Activated CD8-positive, alpha-beta memory T cell treated with anti-CD3 and anti-CD28 coated beads, Interleukin-2, amount 10 ng/mL, durations not matched to agents 7 days and 5 days (primary cell): ENCODE data around the gene VIPR1. TPM values are rescaled to one million over a fixed set of nuclear protein-coding genes. Genes with fewer than 3 reads are reported as not detected.

Experiments used
- ATAC-seq: fragments of 150-1000 bp; cut with Tn5 transposase; one replicate; pipeline ENCODE4 v1.10.0; 2021; ENCODE audit warnings: moderate library complexity
- CTCF ChIA-PET: fragments of 350-600 bp; sonication (Branson Sonifier 250); formaldehyde crosslinking; loops from one replicate; lab custom pipeline; 2021; ENCODE audit warnings: antibody characterized with exemption; lab: Charles Lee
- DNase-seq: peaks from one replicate; pipeline ENCODE4 v3.0.0-alpha.2; 2020
- H3K27ac Mint-ChIP-seq: one replicate; pipeline ENCODE4 v1.8.0; 2021; ENCODE audit warnings: mild to moderate bottlenecking, mixed read lengths
- H3K27me3 Mint-ChIP-seq: one replicate; pipeline ENCODE4 v1.8.0; 2021; ENCODE audit warnings: mixed read lengths
- H3K36me3 Mint-ChIP-seq: one replicate; pipeline ENCODE4 v1.8.0; 2021; ENCODE audit warnings: mild to moderate bottlenecking, mixed read lengths
- H3K4me1 Mint-ChIP-seq: one replicate; pipeline ENCODE4 v1.8.0; 2021; ENCODE audit warnings: mixed read lengths
- H3K4me3 Mint-ChIP-seq: one replicate; pipeline ENCODE4 v1.8.0; 2021; ENCODE audit warnings: mild to moderate bottlenecking, moderate library complexity, mixed read lengths
- H3K9me3 Mint-ChIP-seq: one replicate; pipeline ENCODE4 v1.8.0; 2022; ENCODE audit warnings: low read depth, mixed read lengths
- total RNA-seq, 2 experiments: library from RNA; stranded (reverse); gene quantifications; one replicate each; pipeline ENCODE4 v1.2.3, GENCODE V29; 2021

Gene VIPR1
- total RNA-seq, 2 experiments from 2014 or later: 0.14 to 1.9 TPM

DNA sequence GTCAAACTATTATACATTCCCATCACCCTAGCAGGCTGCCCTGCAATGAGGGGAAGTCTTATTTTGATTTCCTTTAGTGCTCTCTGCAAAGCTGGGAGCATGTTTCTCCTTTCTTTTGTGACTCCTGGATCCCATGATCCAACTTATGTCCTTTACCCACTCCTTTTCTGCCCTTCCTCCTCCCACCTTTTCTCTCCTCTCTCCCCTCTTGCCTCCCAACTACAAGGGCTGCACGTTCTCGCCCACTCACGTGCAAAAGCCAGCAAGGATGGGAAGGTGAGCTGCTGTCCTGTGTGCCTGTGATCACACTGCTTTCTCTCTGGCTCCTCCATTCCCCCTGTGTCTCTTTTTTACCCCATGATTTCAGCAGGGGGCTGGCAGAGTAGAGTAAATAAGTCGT is 6.1 kb downstream of the VIPR1 start:
- CTCF ChIA-PET: interaction anchor here (0.7 to 1.6 kb wide), 4 partner anchors 11 to 51 kb away, joined by 3 to 4 read pairs (median 3); no protein-coding TSS in a partner anchor
- H3K4me3 Mint-ChIP-seq: no peak overlapping the region
- no peaks in the 10 kb centered on the region for H3K9me3 Mint-ChIP-seq
- no peaks in the 10 kb centered on the region for H3K36me3 Mint-ChIP-seq
- peaks cover 12% of the 10 kb centered on the region for H3K4me1 Mint-ChIP-seq
- ATAC-seq: no peak
- DNase-seq: no peak
- H3K27ac Mint-ChIP-seq: no peak overlapping the region
- peaks cover 9% of the 10 kb centered on the region for H3K27me3 Mint-ChIP-seq

DNA sequence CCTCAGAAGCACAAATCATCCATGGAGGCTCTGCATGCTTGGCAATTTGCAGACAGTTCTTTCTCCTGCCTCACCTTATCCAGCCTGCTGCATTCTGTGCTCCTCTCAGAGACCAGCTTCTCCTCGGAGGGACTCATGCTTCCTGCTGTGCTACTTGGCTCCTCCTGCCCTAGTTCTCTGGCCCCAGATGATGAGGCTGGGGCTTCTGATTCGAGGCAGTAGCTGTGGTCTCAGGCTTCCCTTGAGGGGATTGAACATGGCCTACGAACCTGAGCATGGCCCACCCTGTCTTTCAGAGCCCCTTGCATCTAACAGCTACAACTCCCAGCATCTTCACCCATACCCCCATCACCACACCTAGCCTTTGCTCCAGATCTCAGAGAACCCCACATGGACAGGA is 6.7 kb downstream of the VIPR1 start:
- CTCF ChIA-PET: interaction anchor here (0.8 to 1.6 kb wide), 3 partner anchors 11 to 50 kb away, joined by 3 to 4 read pairs (median 4); no protein-coding TSS in a partner anchor
- H3K27ac Mint-ChIP-seq: no peak overlapping the region
- no peak for DNase-seq

GRCh38 chr3:42510325-42510724 is 7.9 kb downstream of the VIPR1 start:
- CTCF ChIA-PET: interaction anchor here (1.0 to 2.1 kb wide), 5 partner anchors 9 to 37 kb away, joined by 3 to 11 read pairs (median 4); partner anchors contain the start of gene VIPR1
- DNase-seq (no peak), ATAC-seq (no peak)
- H3K27me3 Mint-ChIP-seq: peaks cover 9% of the 10 kb centered on the region
- no peak overlapping the region for H3K27ac Mint-ChIP-seq
- no peaks in the 10 kb centered on the region for H3K36me3 Mint-ChIP-seq
- peaks cover 12% of the 10 kb centered on the region for H3K4me1 Mint-ChIP-seq
- no peak overlapping the region for H3K4me3 Mint-ChIP-seq
- no peaks in the 10 kb centered on the region for H3K9me3 Mint-ChIP-seq

More for the DNA sequence above, 6.7 kb downstream of the VIPR1 start:
- no peak for ATAC-seq
- Mint-ChIP-seq H3K9me3 (no peaks in the 10 kb centered on the region), H3K4me3 (no peak overlapping the region), H3K27me3 (peaks cover 9% of the 10 kb centered on the region), H3K4me1 (peaks cover 12% of the 10 kb centered on the region), H3K36me3 (no peaks in the 10 kb centered on the region)

GRCh38 chr3:42511201-42511600 is 8.8 kb downstream of the VIPR1 start:
- no peaks in the 10 kb centered on the region for H3K9me3 Mint-ChIP-seq
- ATAC-seq: no peak
- no peak for DNase-seq
- H3K4me1 Mint-ChIP-seq: peaks cover 12% of the 10 kb centered on the region
- no peak overlapping the region for H3K4me3 Mint-ChIP-seq
- no peak overlapping the region for H3K27ac Mint-ChIP-seq
- CTCF ChIA-PET: interaction anchor here (1.2 to 2.1 kb wide), 3 partner anchors 10 to 15 kb away, joined by 3 to 11 read pairs (median 5); partner anchors contain the start of gene VIPR1
- H3K36me3 Mint-ChIP-seq: no peaks in the 10 kb centered on the region
- peaks cover 9% of the 10 kb centered on the region for H3K27me3 Mint-ChIP-seq

GRCh38 chr3:42511736-42512135 is 9.3 kb downstream of the VIPR1 start:
- CTCF ChIA-PET: interaction anchor here (2.1 kb wide), 1 partner anchor 10 kb away, joined by 11 read pairs; the partner anchor contains the start of gene VIPR1
- H3K27me3 Mint-ChIP-seq: peaks cover 9% of the 10 kb centered on the region
- H3K4me3 Mint-ChIP-seq: no peak overlapping the region
- no peak for ATAC-seq
- DNase-seq: no peak
- no peaks in the 10 kb centered on the region for H3K36me3 Mint-ChIP-seq
- no peak overlapping the region for H3K27ac Mint-ChIP-seq
- H3K4me1 Mint-ChIP-seq: peaks cover 12% of the 10 kb centered on the region
- H3K9me3 Mint-ChIP-seq: no peaks in the 10 kb centered on the region

- Mint-ChIP-seq H3K4me3 (no peak overlapping the region), H3K9me3 (no peaks in the 10 kb centered on the region), H3K36me3 (no peaks in the 10 kb centered on the region), H3K27me3 (peaks cover 9% of the 10 kb centered on the region), H3K27ac (no peak overlapping the region), H3K4me1 (peaks cover 2% of the 10 kb centered on the region)
- ATAC-seq (no peak), DNase-seq (no peak)
- CTCF ChIA-PET: interaction anchor here (2.0 kb wide), 1 partner anchor 11 kb away, joined by 9 read pairs; the partner anchor contains the start of gene VIPR1
Measured at GRCh38 chr3:42513121-42513520, 10.7 kb downstream of the VIPR1 start.

DNA sequence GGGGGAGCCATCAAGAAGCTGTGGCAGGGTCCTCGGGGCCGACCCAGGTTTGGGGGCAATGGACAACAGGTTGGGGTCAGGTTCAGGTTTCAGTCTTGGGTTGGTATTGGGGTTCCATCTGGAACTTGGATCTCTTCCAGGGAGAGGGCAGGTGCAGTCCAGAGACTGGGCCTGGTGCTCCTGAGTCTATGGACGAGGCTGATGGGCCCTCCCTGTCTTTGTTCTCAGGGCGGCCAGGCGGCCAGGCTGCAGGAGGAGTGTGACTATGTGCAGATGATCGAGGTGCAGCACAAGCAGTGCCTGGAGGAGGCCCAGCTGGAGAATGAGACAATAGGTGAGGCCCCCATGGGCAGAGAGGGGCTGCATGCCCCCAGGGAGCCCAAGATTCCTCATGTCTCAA is 11.1 kb downstream of the VIPR1 start:
- DNase-seq: no peak
- peaks cover 9% of the 10 kb centered on the region for H3K27me3 Mint-ChIP-seq
- no peaks in the 10 kb centered on the region for H3K9me3 Mint-ChIP-seq
- no peak overlapping the region for H3K27ac Mint-ChIP-seq
- H3K4me1 Mint-ChIP-seq: peaks cover 2% of the 10 kb centered on the region
- CTCF ChIA-PET: interaction anchor here (2.0 kb wide), 1 partner anchor 12 kb away, joined by 9 read pairs; the partner anchor contains the start of gene VIPR1
- H3K36me3 Mint-ChIP-seq: no peaks in the 10 kb centered on the region
- no peak overlapping the region for H3K4me3 Mint-ChIP-seq
- no peak for ATAC-seq

GRCh38 chr3:42514876-42515275 is 12.4 kb downstream of the VIPR1 start:
- Mint-ChIP-seq H3K27me3 (peaks cover 5% of the 10 kb centered on the region), H3K9me3 (no peaks in the 10 kb centered on the region), H3K4me1 (peaks cover 7% of the 10 kb centered on the region), H3K27ac (no peak overlapping the region), H3K4me3 (no peak overlapping the region), H3K36me3 (no peaks in the 10 kb centered on the region)
- no peak for DNase-seq
- ATAC-seq: no peak
- CTCF ChIA-PET: interaction anchor here (1.3 to 2.0 kb wide), 2 partner anchors 13 to 25 kb away, joined by 3 to 9 read pairs; partner anchors contain the start of gene VIPR1

DNA sequence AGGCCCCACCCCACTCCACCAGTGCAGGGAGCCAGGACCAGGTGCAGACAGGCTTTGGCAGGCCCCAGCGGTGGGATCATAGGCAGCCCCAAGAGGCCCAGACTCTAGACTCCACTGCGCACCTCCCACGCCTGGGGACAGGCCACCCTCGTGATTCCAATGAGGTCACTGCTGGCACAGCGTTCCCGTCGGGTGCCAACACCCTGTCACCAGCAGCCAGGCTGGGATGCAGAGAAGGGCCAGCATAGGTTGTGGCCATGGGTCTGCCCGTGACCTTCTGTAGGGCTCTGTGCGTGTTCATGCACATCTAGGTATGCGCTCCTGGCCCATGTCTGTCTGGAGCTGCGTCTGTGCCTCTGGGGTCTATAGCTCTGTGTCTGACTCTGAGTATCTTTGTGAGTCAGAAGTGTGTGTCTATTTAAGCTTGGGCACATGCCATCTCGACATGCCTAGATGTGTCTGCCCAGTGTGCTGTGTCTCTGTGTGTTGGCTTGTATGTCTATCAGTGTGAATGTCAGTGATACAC is 13.0 kb downstream of the VIPR1 start:
- Mint-ChIP-seq H3K27me3 (no peaks in the 10 kb centered on the region), H3K4me3 (no peak overlapping the region), H3K9me3 (no peaks in the 10 kb centered on the region), H3K36me3 (no peaks in the 10 kb centered on the region), H3K27ac (no peak overlapping the region), H3K4me1 (peaks cover 12% of the 10 kb centered on the region)
- CTCF ChIA-PET: interaction anchor here (1.3 kb wide), 1 partner anchor 24 kb away, joined by 3 read pairs; no protein-coding TSS in a partner anchor
- no peak for ATAC-seq
- DNase-seq: no peak

GRCh38 chr3:42515976-42516375 is 13.5 kb downstream of the VIPR1 start:
- Mint-ChIP-seq H3K9me3 (no peaks in the 10 kb centered on the region), H3K27ac (no peak overlapping the region), H3K4me1 (peaks cover 12% of the 10 kb centered on the region), H3K27me3 (no peaks in the 10 kb centered on the region), H3K4me3 (no peak overlapping the region), H3K36me3 (no peaks in the 10 kb centered on the region)
- DNase-seq (no peak), ATAC-seq (no peak)
- CTCF ChIA-PET: interaction anchor here (1.3 to 3.8 kb wide), 2 partner anchors 21 to 24 kb away, joined by 3 to 12 read pairs; no protein-coding TSS in a partner anchor

- H3K4me1 Mint-ChIP-seq: peaks cover 12% of the 10 kb centered on the region
- no peaks in the 10 kb centered on the region for H3K27me3 Mint-ChIP-seq
- ATAC-seq (no peak), DNase-seq (no peak)
- H3K36me3 Mint-ChIP-seq: no peaks in the 10 kb centered on the region
- no peak overlapping the region for H3K27ac Mint-ChIP-seq
- H3K4me3 Mint-ChIP-seq: no peak overlapping the region
- H3K9me3 Mint-ChIP-seq: no peaks in the 10 kb centered on the region
- CTCF ChIA-PET: interaction anchor here (1.5 to 3.8 kb wide), 3 partner anchors 14 to 24 kb away, joined by 3 to 12 read pairs (median 5); partner anchors contain the start of gene VIPR1
Measured at GRCh38 chr3:42516443-42516842, 14.0 kb downstream of the VIPR1 start.

GRCh38 chr3:42517117-42517516 is 14.7 kb downstream of the VIPR1 start:
- ATAC-seq (no peak), DNase-seq (no peak)
- no peaks in the 10 kb centered on the region for H3K36me3 Mint-ChIP-seq
- no peaks in the 10 kb centered on the region for H3K27me3 Mint-ChIP-seq
- CTCF ChIA-PET: interaction anchor here (1.5 to 3.8 kb wide), 3 partner anchors 15 to 24 kb away, joined by 3 to 12 read pairs (median 5); partner anchors contain the start of gene VIPR1
- no peaks in the 10 kb centered on the region for H3K9me3 Mint-ChIP-seq
- no peak overlapping the region for H3K27ac Mint-ChIP-seq
- no peak overlapping the region for H3K4me3 Mint-ChIP-seq
- H3K4me1 Mint-ChIP-seq: peaks cover 10% of the 10 kb centered on the region

GRCh38 chr3:42518800-42519567 is 16.5 kb downstream of the VIPR1 start:
- CTCF ChIA-PET: interaction anchor here (0.9 to 3.8 kb wide), 7 partner anchors 9 to 34 kb away, joined by 3 to 12 read pairs (median 4); partner anchors contain the start of gene VIPR1
- Mint-ChIP-seq H3K27me3 (no peaks in the 10 kb centered on the region), H3K4me1 (peaks cover 10% of the 10 kb centered on the region), H3K4me3 (no peak overlapping the region), H3K36me3 (no peaks in the 10 kb centered on the region), H3K27ac (no peak overlapping the region), H3K9me3 (no peaks in the 10 kb centered on the region)
- ATAC-seq (peak; percentile 46), DNase-seq (peak; percentile 62)
